ENCODE results near the gene COL6A5. TPM values are rescaled to one million over a fixed set of nuclear protein-coding genes. Genes with fewer than 3 reads are reported as not detected.

COL6A5 gene
- total and polyA plus RNA-seq, 2 experiments from 2014 or later, result 0.03 to 0.05 TPM

DNA sequence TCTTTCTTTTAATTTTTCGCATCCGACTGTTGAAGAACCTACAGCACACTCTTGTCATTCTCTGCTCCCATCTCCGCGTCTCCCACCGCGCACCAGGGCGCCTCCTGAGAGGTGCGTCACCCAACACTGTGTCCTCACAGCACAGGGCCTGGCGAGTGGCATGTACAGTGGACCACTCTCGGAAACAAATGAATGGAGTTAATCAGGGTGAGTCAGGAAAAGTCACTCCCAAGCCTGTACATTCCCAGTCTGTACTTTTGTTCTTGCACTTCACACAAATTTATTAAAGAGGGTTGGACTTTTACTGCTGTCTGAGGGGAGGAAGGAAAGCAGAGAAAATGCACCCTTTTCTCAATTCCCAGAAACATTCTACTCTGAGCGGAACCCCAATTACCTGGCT is 172.1 kb downstream of the COL6A5 start:
- Mint-ChIP-seq H3K27me3 (ENCODE audit: insufficient read depth, low read depth, poor library complexity) (peaks cover 24% of the 10 kb centered on the region), H3K27ac (no peak overlapping the region), H3K36me3 (ENCODE audit: low read depth) (no peaks in the 10 kb centered on the region; the same call in 2 of the 3 replicates), H3K9me3 (no peaks in the 10 kb centered on the region), H3K4me3 (peak overlapping the region; percentile 82), H3K4me1 (peaks cover 8% of the 10 kb centered on the region)
- peaks cover 3% of the 10 kb centered on the region for H3K9me2 ChIP-seq (ENCODE audit: insufficient read depth)
- H2AFZ ChIP-seq, result peak overlapping the region; percentile 100
- no peaks in the 10 kb centered on the region; the same call in 1 of the 2 replicates for H4K20me1 ChIP-seq (replicated peaks; ENCODE audit: insufficient read depth)
- H3K27me3 ChIP-seq (ENCODE audit: insufficient read depth), result peaks cover 66% of the 10 kb centered on the region
- DNase-seq (ENCODE audit: low spot score) (no peak), ATAC-seq (peak; percentile 56)
- H3K4me1 ChIP-seq (ENCODE audit: insufficient read depth), result no peaks in the 10 kb centered on the region; the same call in 1 of the 2 replicates
- no peaks in the 10 kb centered on the region for H3K36me3 ChIP-seq (ENCODE audit: insufficient read depth)
- H3F3A ChIP-seq (replicated peaks; ENCODE audit: low read depth), result no peaks in the 10 kb centered on the region
- TF ChIP-seq POLR2AphosphoS5 (IDR thresholded peaks at IDR 0.05; ENCODE audit: low read depth) (no peak), STAT1 (IDR thresholded peaks at IDR 0.05; ENCODE audit: unreplicated experiment) (no peak), EZH2phosphoT487 (IDR thresholded peaks at IDR 0.05; ENCODE audit: unreplicated experiment) (no peak), JUNB (IDR thresholded peaks at IDR 0.05; ENCODE audit: unreplicated experiment) (no peak), ZNF114 (CRISPR knock-in tag; IDR thresholded peaks at IDR 0.05) (no peak), ZNF331 (CRISPR knock-in tag; IDR thresholded peaks at IDR 0.05; ENCODE audit: low read depth) (no peak), EZH2 (IDR thresholded peaks at IDR 0.05; ENCODE audit: low read depth, unreplicated experiment) (no peak), CREB1 (CRISPR knock-in tag; IDR thresholded peaks at IDR 0.05; ENCODE audit: low read depth) (no peak), NANOG (IDR thresholded peaks at IDR 0.05; ENCODE audit: borderline replicate concordance) (no peak)
- TF ChIP-seq, protein P1, sequence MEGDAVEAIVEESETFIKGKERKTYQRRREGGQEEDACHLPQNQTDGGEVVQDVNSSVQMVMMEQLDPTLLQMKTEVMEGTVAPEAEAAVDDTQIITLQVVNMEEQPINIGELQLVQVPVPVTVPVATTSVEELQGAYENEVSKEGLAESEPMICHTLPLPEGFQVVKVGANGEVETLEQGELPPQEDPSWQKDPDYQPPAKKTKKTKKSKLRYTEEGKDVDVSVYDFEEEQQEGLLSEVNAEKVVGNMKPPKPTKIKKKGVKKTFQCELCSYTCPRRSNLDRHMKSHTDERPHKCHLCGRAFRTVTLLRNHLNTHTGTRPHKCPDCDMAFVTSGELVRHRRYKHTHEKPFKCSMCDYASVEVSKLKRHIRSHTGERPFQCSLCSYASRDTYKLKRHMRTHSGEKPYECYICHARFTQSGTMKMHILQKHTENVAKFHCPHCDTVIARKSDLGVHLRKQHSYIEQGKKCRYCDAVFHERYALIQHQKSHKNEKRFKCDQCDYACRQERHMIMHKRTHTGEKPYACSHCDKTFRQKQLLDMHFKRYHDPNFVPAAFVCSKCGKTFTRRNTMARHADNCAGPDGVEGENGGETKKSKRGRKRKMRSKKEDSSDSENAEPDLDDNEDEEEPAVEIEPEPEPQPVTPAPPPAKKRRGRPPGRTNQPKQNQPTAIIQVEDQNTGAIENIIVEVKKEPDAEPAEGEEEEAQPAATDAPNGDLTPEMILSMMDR (conservative IDR thresholded peaks at IDR 0.05; ENCODE audit: low read depth in 2 of 2), result no peak
- TF ChIP-seq, protein P2, sequence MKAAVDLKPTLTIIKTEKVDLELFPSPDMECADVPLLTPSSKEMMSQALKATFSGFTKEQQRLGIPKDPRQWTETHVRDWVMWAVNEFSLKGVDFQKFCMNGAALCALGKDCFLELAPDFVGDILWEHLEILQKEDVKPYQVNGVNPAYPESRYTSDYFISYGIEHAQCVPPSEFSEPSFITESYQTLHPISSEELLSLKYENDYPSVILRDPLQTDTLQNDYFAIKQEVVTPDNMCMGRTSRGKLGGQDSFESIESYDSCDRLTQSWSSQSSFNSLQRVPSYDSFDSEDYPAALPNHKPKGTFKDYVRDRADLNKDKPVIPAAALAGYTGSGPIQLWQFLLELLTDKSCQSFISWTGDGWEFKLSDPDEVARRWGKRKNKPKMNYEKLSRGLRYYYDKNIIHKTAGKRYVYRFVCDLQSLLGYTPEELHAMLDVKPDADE (IDR thresholded peaks at IDR 0.05), result no peak
- TF ChIP-seq, protein P3, sequence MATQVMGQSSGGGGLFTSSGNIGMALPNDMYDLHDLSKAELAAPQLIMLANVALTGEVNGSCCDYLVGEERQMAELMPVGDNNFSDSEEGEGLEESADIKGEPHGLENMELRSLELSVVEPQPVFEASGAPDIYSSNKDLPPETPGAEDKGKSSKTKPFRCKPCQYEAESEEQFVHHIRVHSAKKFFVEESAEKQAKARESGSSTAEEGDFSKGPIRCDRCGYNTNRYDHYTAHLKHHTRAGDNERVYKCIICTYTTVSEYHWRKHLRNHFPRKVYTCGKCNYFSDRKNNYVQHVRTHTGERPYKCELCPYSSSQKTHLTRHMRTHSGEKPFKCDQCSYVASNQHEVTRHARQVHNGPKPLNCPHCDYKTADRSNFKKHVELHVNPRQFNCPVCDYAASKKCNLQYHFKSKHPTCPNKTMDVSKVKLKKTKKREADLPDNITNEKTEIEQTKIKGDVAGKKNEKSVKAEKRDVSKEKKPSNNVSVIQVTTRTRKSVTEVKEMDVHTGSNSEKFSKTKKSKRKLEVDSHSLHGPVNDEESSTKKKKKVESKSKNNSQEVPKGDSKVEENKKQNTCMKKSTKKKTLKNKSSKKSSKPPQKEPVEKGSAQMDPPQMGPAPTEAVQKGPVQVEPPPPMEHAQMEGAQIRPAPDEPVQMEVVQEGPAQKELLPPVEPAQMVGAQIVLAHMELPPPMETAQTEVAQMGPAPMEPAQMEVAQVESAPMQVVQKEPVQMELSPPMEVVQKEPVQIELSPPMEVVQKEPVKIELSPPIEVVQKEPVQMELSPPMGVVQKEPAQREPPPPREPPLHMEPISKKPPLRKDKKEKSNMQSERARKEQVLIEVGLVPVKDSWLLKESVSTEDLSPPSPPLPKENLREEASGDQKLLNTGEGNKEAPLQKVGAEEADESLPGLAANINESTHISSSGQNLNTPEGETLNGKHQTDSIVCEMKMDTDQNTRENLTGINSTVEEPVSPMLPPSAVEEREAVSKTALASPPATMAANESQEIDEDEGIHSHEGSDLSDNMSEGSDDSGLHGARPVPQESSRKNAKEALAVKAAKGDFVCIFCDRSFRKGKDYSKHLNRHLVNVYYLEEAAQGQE (IDR thresholded peaks at IDR 0.05; ENCODE audit: unreplicated experiment), result no peak
- TF ChIP-seq, protein P4, sequence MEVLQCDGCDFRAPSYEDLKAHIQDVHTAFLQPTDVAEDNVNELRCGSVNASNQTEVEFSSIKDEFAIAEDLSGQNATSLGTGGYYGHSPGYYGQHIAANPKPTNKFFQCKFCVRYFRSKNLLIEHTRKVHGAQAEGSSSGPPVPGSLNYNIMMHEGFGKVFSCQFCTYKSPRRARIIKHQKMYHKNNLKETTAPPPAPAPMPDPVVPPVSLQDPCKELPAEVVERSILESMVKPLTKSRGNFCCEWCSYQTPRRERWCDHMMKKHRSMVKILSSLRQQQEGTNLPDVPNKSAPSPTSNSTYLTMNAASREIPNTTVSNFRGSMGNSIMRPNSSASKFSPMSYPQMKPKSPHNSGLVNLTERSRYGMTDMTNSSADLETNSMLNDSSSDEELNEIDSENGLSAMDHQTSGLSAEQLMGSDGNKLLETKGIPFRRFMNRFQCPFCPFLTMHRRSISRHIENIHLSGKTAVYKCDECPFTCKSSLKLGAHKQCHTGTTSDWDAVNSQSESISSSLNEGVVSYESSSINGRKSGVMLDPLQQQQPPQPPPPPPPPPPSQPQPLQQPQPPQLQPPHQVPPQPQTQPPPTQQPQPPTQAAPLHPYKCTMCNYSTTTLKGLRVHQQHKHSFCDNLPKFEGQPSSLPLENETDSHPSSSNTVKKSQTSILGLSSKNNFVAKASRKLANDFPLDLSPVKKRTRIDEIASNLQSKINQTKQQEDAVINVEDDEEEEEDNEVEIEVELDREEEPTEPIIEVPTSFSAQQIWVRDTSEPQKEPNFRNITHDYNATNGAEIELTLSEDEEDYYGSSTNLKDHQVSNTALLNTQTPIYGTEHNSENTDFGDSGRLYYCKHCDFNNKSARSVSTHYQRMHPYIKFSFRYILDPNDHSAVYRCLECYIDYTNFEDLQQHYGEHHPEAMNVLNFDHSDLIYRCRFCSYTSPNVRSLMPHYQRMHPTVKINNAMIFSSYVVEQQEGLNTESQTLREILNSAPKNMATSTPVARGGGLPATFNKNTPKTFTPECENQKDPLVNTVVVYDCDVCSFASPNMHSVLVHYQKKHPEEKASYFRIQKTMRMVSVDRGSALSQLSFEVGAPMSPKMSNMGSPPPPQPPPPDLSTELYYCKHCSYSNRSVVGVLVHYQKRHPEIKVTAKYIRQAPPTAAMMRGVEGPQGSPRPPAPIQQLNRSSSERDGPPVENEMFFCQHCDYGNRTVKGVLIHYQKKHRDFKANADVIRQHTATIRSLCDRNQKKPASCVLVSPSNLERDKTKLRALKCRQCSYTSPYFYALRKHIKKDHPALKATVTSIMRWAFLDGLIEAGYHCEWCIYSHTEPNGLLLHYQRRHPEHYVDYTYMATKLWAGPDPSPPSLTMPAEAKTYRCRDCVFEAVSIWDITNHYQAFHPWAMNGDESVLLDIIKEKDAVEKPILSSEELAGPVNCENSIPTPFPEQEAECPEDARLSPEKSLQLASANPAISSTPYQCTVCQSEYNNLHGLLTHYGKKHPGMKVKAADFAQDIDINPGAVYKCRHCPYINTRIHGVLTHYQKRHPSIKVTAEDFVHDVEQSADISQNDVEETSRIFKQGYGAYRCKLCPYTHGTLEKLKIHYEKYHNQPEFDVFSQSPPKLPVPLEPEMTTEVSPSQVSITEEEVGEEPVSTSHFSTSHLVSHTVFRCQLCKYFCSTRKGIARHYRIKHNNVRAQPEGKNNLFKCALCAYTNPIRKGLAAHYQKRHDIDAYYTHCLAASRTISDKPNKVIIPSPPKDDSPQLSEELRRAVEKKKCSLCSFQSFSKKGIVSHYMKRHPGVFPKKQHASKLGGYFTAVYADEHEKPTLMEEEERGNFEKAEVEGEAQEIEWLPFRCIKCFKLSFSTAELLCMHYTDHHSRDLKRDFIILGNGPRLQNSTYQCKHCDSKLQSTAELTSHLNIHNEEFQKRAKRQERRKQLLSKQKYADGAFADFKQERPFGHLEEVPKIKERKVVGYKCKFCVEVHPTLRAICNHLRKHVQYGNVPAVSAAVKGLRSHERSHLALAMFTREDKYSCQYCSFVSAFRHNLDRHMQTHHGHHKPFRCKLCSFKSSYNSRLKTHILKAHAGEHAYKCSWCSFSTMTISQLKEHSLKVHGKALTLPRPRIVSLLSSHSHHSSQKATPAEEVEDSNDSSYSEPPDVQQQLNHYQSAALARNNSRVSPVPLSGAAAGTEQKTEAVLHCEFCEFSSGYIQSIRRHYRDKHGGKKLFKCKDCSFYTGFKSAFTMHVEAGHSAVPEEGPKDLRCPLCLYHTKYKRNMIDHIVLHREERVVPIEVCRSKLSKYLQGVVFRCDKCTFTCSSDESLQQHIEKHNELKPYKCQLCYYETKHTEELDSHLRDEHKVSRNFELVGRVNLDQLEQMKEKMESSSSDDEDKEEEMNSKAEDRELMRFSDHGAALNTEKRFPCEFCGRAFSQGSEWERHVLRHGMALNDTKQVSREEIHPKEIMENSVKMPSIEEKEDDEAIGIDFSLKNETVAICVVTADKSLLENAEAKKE (CRISPR knock-in tag; IDR thresholded peaks at IDR 0.05), result no peak
- H3K4me3 ChIP-seq, result peak overlapping the region; percentile 86
- H3K79me2 ChIP-seq (replicated peaks; ENCODE audit: insufficient read depth), result no peaks in the 10 kb centered on the region
- no peak overlapping the region for H3K27ac ChIP-seq (ENCODE audit: low read depth)
- peak overlapping the region; percentile 92 for H3K4me2 ChIP-seq
